ENCODE data around the gene CMC2. TPM values are rescaled to one million over a fixed set of nuclear protein-coding genes. Genes with fewer than 3 reads are reported as not detected.
A peak's percentile ranks its signal among the peaks of the same experiment; 100 is the strongest.

Gene CMC2
- 100 to 1,000 TPM; 136 to 212 TPM for total RNA-seq

DNA sequence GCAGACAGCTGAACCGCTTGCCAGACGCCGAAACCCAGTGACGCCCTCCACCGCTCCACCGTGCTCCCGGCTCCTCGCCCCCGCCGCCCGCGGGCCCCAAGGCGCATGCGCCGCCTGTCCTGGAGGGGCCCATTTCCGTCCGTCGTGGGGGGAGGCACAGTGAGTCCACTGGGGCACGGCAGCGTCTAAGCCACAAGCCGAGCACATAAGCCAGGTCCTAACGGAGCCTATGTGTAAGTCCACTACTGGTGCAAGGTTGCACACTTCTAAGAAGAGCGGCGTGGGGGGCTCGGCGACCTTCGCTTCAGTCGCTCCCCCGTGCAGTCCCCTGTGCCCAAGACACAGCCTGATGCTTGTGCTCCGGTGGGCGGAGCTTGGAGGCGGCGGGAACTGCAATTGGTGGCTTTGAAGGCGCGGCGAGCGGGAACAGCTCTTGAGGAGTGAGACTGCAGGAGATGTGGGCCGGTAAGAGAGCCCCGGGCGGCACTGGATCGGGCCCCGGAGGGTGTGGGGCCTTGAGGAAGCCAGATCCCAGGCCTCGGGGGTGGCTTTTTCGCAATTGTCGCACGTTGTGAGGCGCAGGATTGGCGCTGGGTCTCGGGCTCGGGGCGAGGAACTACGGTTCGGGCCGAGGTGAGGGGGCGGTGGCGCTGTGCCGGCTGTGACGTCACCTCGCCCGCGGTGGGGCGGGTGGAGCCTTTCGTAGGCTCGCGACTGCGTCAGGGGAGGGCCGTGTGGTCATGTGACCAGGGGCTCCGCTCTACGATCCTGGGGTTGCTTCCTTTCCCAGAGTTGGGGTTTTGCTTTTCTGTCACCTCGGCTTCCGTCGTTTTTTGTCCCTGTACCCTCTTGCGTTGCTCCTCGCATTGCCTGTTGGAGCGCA is at the start of gene CMC2, which contains the start of gene CENPN:
TSS of gene CMC2 (minus strand) at position 73 of the 883 bp plus-strand sequence. CDS start 9,491 bp downstream, outside the sequence.
TSS of gene CENPN (plus strand) at position 402 of the 883 bp plus-strand sequence. CDS start 4,726 bp downstream, outside the sequence.
- Histone ChIP-seq H3K4me3 (peak within 1 kb of the TSS; percentile 79 to 95), H3K36me3 (no peaks in the 10 kb centered on the region), H3K27me3 (no peaks in the 10 kb centered on the region), H3K4me1 (peaks cover 0 to 30% of the 10 kb centered on the region in 2 donors), H3K27ac (peak within 1 kb of the TSS; percentile 98 to 100), H3K9me3 (no peaks in the 10 kb centered on the region)
- no peak for TF ChIP-seq CTCF (IDR thresholded peaks at IDR 0.05)
- DNase-seq (ENCODE audit: low spot score), result peak; percentile 99

- H3K27me3 ChIP-seq, result no peaks in the 10 kb centered on the region
- no peak overlapping the region for H3K4me3 ChIP-seq
- H3K36me3 ChIP-seq, result no peaks in the 10 kb centered on the region
- no peak for TF ChIP-seq CTCF (IDR thresholded peaks at IDR 0.05)
- no peak for DNase-seq (ENCODE audit: low spot score)
- H3K27ac ChIP-seq, result no peak overlapping the region
- peaks cover 0 to 13% of the 10 kb centered on the region in 2 donors for H3K9me3 ChIP-seq
- H3K4me1 ChIP-seq, result no peaks in the 10 kb centered on the region
Observed at GRCh38 chr16:81053761-81054160, 47.1 kb upstream of the CMC2 start.

DNA sequence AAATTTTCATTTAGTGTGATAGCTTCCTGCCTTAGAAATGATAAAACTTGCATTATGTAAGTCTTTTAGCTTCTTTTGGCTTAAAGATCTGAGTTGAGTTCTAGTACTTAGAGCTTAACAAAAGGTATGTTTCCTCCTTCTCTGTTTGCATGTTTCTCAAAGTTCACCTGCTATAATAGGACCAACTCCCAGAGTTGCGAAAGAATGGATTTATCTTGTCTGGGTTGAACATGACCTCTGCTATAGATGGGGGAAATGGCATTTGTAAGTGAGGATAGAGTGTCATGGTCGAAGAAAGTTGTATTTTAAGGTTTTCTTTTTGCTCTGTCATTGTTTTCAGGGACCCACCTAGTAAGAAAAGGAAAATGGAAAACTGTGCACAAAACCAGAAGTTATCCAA is 36.1 kb upstream of the CMC2 start:
- TF ChIP-seq CTCF (IDR thresholded peaks at IDR 0.05), result no peak
- DNase-seq (ENCODE audit: low spot score), result no peak
- Histone ChIP-seq H3K27ac (no peak overlapping the region), H3K36me3 (peaks cover 46% of the 10 kb centered on the region), H3K4me3 (no peak overlapping the region), H3K4me1 (peaks cover 2 to 10% of the 10 kb centered on the region in 2 donors), H3K9me3 (no peaks in the 10 kb centered on the region), H3K27me3 (no peaks in the 10 kb centered on the region)

DNA sequence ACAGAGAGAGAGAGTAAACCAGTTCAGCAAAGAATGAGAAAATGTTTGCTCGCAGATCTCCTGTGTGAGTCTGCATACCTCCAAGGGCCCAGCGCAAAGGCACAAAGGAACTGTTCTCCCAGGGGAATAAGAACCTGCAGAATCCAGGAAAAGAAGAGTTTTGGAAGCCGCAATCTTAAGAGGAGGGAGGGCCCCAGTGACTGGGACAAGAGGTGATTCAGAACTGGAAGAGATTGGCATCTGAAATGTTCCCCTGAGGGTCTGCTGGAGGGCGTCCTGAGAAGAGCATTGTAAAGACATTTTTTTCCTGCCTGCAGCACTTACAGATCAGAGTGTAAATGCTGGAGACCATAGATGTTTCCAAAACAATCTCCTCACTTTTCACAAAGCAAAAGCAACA is 35.0 kb upstream of the CMC2 start:
- H3K27ac ChIP-seq, result no peak overlapping the region
- peaks cover 2 to 19% of the 10 kb centered on the region in 2 donors for H3K4me1 ChIP-seq
- H3K36me3 ChIP-seq, result peaks cover 46% of the 10 kb centered on the region
- DNase-seq (ENCODE audit: low spot score), result no peak
- no peaks in the 10 kb centered on the region for H3K9me3 ChIP-seq
- no peak overlapping the region for H3K4me3 ChIP-seq
- no peaks in the 10 kb centered on the region for H3K27me3 ChIP-seq
- TF ChIP-seq CTCF (IDR thresholded peaks at IDR 0.05), result no peak

DNA sequence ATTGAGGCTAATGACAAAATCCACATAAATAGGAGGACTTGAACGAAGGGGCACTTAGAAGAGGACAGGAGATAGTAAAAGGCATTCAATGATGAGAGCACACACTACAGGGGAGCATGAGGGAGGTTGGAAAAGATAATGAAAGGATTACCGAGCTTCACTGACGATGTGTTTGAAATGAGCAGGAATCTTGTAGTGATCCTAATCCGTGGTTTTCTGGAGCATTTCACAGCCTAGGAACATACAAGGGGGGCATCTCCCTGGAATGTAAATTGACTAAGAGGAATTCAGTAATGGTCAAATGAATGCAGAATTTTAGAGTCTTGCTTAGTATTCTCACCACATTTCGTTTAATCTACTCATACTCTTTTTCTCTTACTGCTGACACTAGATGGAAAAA is 34.2 kb upstream of the CMC2 start:
- H3K9me3 ChIP-seq, result no peaks in the 10 kb centered on the region
- H3K27ac ChIP-seq, result no peak overlapping the region
- H3K27me3 ChIP-seq, result no peaks in the 10 kb centered on the region
- TF ChIP-seq CTCF (IDR thresholded peaks at IDR 0.05), result no peak
- DNase-seq (ENCODE audit: low spot score), result no peak
- H3K4me3 ChIP-seq, result no peak overlapping the region
- peaks cover 46% of the 10 kb centered on the region for H3K36me3 ChIP-seq
- H3K4me1 ChIP-seq, result peaks cover 2 to 23% of the 10 kb centered on the region in 2 donors

Data from right atrium auricular region (tissue), 2 donors.